ELF-1 (cell line): ENCODE data around the gene PTTG2.

ENCODE experiments used
- DNase-seq: peaks from one replicate; pipeline ENCODE4 v3.0.0-alpha.2; 2016; ENCODE audit warnings: low read depth, low spot score

PTTG2 gene

DNA sequence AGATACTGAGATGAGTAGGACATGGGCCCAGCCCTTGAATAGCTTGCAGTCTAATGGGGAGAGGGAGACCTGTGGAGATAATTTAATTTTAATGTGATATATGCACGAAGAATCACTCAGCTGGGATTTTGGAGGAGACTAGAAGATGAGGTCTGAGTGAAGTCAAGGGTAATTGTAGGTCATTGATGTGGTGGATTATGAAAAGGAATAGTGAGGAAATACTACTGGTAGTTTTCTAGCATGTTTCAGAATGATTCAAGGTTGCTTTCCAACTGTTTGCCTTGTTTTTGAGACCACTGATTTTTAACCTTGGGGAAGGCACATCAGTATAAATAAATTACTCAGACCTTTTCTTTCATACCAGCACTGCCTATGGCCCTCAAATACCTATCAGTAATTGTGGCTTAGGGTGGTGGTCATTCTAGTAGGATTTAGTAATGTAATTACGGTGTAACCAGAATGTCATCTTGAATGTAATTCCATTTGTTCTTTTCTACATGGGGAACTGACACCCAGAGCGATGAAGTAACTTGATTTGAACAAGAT lies 25.6 kb downstream of the PTTG2 start:
- DNase-seq, result no peak

DNA sequence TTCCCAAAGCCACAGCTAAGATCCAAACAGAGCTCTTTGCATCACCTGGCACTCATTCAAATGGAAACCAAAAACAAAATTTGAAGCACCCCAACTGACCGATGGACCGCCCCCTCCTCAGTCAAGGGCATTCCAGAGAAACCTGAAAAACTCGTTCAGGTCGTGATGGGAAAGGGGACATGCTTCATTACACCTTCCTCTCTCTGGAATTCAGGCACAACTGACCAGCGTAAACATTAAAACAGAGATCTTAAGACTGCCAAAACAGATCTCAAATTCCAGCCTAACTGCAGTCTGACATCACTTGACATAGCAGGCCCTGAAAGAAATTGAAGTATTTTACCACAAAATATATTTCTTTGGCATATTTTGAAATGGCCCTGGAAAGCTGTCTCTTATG lies 28.5 kb downstream of the PTTG2 start:
- peak; percentile 89 for DNase-seq

DNA sequence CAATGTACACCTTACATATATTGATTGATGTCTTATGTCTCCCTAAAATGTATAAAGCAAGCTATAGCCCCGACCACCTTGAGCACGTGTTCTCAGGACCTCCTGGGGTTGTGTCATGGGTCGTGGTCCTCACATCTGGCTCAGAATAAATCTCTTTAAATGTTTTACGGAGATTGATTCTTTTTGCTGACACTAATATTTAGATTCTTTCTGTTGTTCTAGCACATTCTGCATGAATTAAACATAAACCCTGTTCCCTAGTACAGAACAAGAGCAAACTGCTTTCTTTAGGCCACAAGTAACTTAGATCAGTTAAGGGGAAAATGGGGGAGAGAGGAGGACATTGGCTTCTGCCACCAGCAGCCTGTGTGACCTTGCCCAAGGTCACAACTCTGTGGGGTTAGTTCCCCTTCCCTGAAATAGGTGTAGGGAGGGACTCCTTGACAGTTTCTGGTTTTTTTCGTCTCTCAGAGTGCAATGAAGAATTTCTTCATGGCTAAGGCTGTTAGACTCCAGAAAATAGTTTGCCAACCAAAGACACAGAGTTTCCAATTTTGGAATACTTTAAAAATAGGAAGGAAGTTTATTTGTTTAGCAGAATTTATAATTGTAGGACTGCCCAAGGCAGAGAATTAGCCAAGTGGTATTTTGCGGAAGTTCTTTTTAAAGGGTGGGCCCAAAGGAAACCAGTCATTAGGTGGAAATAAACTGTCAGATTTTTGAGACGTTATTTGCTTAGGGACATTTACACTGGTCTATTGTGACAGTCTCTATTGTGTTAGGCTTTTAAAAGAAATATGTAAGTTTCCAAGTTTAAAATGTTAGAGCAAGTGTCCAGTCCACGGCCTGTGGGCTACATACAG lies 29.4 kb downstream of the PTTG2 start:
- no peak for DNase-seq

DNA sequence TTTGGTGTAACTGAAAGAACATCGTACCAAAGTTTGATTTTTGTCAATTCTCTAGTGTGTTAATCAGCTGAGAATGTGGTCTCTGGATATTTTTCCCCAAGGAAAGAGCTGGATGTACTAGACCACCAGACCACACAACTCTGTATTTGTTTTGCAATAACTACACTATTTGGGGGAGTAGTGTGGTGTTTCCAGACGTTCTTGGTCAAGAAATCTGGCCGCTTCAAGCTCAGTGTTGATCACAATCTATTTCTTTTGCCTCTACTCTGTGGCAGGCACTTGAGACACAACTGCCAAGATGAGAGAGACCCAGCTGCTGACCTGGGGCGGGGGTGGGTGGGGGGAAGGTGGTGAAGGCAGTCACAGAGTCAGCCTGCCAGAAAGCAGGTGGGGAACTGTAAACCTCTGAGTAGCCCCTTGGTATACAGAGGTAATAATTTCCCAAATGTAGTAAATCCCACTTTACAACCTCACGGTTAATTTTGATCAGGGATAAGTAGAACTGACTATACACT lies 30.6 kb downstream of the PTTG2 start:
- no peak for DNase-seq

DNA sequence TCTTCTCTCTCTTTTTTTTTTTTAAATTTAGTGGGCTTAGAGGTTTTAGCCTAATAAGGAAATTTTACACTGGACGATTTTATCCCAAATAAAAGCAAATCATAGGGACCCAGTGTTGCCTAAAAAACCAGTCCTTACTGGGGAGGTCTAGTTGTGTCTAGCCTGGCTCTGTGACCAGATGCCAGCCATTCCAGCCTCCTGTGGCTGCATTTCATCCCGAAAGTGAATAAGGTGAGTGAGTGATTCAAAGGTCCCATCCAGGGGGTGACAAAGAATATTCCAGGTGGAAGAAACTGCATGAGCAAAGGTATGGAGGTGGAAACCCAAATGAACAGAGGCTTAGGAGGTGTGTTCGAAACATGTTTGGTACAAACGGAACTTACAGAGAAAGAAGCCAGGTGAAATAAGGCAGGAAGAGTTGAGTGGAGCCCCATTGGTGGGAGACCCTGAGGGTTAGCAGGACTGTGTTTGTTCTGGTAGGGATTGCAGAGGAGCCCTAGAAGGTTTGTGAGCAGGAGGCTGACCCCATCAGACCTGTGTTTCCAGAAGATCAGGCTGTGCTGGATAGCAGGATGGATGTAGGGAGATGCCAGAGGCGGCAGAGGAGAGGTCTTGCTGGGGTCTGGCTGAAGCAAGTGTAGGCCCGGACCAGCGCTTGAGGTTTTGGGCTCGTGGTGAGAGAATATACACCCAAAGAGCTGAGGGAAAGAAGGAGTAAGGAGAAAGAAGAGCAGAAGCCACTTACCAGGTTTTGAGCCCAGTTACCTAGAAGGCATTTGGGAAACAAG lies 31.6 kb downstream of the PTTG2 start:
- DNase-seq, result peak; percentile 90

DNA sequence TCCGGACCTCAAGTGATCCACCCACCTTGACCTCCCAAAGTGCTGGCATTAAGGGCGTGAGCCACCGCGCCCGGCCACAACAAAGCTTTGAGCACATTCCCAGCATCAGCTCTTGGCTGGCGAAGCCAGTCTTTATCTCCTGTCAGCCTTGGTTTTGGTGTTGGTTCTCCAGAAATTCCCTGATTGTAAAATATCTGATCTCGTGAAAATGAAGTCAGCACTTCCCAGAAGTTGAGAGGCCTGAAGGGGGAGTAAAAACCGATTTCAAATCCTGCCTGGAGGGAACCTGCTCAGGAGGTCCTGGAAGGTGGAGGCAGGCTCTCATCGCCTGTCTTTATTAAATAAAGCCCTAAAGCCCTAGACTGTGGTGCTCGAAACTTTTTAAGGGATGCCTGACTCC lies 33.6 kb downstream of the PTTG2 start:
- peak; percentile 69 for DNase-seq

DNA sequence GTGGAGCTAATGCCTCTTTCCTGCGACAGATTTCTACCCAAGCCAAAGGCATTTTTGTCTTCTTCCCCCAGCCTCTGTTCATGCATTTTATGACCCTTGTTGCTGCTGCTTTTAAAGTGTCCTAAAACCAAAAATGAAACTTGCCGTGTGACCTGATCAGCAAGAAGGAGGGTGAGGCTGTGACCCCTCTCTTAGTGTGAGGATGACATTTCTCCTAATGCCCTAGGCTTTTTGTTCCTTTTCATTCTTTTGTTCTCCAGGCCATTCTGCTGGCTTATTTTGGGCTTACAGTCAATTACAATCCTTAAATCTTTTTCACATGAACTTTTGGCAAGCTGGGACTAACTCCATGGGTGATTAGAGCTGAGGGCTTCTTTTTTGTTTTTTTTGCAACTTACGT lies 34.4 kb downstream of the PTTG2 start:
- peak; percentile 55 for DNase-seq

DNA sequence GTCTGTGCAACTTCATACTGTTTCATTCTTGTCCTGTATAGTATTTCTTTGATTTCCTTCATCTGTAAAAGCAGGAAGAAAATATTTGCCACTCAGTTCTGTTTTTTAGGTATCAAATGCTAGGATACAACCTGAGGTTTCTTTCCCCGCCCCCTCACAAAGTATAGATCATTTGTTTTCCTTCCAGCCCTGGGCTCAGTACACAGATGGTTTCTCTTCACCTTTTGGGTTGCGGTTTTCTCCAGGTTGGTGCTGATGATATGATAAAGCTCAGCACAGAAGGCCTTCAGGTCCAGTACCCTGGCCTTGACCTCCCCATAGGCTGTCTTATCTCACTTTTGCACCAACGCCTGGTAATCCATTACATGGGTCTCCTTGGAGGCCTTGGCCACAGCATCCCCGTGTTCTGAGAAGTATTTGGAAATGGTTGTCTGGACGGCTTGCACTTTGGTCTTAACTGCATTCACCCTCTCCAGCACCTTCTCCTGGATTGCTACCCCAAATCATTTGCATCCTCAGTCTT lies 35.2 kb downstream of the PTTG2 start:
- DNase-seq, result no peak

DNA sequence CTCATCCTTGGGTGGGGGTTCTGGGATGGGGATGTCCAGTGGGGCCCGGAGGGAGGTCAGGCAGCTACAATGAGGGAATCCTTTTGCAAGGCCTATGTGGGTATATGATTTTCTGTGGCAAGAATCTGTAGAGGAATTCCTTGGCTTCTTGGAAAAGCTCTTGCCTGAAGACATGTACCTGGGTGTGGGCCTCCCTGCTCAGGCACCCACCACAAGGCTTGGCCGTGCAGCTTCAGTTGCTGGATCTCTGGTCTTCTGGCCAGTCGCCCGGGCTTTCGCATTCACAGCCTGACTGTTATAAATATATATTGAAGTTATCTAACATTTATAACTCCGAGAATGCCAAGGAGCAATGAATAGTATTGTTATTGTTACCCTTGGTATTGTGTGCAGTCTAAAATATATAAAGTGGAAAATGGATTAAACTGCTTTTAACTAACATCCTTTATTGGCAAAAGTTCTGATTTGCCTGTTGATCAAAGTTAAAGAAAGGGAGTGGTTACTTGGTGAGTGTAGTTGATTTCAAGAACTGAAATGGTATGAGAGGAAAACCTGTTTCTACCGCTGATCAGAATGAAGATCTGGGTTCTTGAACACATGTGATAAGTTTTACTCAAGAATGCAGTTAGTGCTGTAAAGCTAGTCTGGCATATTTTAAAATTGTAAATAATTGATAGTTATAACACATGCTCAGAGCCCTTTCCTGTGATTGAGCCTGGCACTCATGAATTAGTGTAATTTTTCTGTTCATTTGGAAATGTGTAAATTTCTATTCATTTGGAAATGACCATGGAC lies 36.0 kb downstream of the PTTG2 start:
- no peak for DNase-seq

DNA sequence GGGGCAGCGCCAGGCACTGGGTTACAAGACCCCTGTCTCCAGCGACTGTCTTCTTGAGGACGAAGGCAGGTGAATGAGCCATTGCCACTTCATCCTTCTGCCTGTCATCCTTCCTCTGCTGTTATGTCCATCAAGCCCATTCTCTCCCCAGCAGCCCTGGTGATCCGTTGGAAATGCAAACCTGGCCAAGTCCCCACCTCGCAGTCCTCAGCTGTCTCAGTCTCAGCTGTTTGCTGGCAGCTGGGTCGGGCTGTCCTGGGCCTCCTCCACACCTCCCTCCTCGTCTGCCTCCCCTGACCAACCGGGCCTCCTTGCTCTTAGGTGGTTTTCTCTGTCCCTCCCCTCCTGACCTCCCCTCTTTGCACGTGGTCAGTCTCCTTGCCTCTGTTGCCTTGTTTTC lies 38.0 kb downstream of the PTTG2 start:
- no peak for DNase-seq

DNA sequence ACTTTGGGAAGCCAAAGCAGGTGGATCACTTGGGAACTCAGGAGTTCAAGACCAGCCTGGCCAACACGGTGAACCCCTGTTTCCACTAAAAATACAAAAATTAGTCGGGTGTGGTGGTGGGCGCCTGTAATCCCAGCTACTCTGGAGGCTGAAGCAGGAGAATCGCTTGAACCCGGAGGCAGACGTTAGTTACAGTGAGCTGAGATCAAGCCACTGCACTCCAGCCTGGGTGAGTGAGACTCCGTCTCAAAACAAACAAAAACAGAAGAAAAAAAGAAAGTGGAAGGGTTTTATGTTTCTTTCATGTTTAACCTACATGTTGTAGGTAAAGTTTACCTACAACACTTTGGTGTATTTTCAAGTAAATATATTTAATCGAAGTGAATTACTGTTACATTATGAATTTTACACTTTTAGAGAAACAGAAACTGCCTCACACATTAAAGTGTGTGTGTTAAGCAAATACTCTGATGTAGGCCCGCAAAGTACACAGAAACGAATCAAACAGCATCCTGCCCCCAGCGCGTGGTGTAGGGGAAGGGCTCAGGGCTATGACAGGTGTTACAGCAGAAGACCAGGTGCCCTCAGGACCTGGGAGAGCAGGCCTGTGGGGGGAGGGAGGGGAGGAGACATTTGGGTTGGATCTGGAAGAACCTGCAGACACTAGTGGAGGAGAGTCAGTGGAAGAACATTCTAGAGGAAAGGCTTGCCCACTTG lies 39.0 kb downstream of the PTTG2 start:
- DNase-seq, result no peak

DNA sequence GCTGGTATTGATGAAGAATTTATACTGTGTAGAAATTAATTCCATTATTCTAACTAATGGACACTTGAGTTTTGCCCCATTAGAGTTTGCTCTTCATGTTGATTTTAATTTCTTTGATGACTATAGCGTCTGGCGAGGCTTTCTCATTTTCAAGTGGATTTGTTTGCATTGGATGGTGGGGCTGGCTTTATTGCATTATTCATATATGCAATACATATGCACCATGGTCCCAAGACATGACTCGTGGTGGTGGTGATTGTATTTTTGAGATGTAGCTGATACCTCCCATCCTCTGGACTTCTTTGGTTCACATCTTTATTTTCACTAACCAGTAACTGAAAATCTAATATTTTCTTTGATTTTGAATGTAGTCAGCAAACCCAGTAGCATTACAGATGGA lies 39.8 kb downstream of the PTTG2 start:
- no peak for DNase-seq

DNA sequence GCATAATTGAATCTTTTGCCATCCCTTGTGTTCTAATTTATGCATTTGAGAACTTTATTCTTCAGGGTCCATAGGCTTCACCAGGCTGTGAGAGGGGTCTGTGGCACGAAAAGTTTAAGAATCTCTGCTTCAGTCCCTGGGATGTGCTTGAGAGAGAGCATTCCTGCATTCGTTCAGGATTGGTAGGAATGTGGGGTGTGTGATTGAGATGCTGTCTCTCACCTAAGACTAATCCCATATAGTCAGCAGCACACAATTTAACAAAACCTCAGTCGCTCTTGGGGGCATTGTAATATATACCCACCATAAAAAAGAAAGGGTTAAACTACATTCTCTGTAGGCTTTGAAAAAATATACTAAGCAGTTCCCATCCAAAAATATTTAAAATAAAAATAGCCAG lies 41.7 kb downstream of the PTTG2 start:
- no peak for DNase-seq

DNA sequence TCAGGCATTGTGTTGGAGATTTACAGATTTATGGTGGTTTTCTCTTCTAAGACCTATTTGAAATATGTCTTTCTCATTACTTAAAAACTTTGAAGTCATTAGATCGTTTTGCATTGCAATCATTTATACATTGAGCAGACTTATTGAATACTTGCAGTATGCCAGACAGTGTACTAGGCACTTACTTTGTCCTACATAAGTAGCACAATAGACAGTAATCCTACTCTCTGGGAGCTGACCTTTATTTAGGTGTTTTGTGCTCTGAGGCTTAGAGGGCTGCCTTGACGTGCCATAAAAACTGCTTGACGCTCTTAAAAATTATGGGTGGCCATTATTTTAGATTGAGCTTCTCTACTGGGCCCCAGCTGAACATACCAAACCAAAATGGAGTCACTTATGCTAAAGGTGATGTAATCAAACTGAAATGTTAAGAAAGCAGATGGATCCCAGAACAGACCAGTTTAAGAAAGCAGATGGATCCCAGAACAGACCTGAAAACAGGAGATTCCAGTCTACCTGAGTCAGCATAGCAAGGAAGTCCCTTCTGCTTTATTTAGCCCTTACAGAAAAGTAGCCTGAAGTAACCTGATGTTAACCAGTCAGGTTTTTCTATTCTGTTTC lies 42.4 kb downstream of the PTTG2 start:
- DNase-seq, result peak; percentile 60

DNA sequence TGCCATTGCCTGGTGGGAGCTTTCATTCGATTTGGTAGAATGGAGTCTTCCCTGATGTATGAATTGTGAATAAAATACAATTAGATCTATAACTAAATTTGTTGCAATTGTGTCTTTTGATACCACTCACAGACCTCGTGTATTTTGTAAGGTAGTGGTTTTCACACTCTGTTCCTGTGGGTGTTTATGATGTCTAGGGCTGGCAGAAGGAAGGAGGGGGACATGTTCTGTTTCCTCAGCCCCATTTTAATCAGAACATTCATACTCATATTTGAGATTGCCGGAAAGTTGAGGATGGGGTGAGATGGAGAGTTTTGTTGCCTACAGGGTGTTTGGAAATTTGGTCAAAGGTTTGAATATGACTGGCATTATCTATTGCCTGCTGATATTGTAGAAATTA lies 42.9 kb downstream of the PTTG2 start:
- no peak for DNase-seq

DNA sequence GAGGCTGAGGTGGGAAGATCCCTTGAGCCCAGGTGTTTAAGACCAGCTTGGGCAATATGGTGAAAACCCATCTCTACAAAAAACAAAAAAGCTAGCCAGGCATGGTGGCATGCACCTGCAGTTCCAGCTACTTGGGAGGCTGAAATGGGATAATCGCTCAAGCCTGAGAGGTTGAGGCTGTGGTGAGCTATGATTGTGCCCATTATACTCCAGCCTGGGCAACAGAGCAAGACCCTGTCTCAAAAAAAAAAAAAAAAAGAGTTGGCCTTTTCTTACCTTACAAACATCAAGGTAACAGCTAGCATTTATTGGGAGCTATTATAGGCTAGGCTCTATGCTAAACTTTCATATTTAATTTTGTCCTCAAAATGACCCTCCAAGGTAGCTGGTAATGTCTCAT lies 43.4 kb downstream of the PTTG2 start:
- DNase-seq, result no peak

DNA sequence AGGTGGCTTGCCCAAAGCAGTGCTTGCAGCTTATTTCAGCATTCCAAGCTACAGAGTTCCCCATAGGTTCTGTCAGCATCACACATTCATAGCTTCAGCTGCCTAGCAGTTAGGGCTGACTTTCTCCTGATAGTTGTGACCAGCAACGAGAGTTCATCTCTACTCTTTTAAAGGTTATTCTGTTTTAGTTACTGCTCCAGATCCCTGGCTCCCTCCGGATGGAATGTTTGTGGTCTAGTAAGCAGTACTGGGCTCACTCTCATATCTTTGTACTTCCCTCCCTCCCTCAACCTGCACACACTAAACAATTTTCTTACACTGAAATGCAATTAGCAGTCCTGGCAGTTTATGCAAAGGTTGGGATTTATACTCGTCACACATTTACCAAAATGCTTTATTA lies 43.9 kb downstream of the PTTG2 start:
- DNase-seq, result no peak

DNA sequence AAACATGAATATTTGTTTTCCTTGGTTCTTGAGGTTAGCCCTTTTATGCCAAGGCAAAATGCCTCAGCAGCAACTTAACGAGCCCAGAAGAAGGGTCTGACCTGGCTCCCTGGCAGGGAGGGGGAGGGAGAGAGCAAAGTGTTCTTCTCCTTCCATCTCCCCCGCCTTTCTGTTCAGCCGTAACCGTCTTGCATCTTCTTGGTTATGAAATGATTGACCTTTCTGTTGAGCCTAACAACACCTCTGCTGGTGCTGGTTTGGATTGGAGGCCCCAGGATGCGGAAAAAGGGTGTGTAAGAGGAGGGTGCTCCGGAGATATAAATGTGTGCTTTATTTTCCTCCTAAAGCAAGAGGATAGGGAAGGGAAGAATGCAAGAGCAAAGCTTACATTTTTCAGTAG lies 44.7 kb downstream of the PTTG2 start:
- no peak for DNase-seq

DNA sequence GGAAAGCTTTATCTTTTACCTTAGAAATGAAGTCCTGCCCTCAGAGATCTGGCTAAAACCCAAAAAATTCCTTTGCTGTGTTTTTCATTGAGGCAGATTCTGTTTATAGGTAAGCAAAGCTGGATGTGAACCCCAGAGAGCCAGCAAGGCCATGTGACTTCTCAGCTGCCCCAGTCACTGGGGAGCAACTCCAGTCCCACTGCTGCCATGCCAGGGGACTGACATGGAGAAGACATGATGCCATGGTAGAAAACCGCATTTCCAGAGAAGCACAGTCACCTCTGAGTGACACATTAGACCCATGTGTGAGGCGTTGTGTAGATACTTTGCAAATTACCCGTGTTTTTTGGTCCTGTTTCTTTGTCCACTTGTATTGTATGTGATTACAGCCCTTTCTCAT lies 45.4 kb downstream of the PTTG2 start:
- no peak for DNase-seq

DNA sequence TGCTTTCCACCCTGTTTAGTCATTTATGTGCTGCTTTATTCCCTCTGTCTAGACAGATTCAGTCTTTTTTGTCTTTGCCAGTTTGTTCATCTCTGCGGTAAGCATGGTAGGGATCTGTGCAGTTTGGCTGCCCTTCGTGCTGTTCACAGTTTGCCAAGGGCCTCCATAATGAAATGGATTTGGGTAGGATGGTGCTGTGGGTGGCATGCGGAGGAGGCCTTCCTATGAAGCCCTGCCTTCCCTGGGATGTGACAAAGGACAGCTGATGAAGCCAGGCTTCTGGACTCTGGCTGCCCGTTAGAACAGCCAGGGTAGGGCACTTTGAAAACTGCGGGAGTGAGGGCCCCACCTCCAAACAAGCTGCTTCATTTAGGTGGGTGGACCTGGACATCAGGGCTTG lies 47.4 kb downstream of the PTTG2 start:
- no peak for DNase-seq
